HEK293 (cell line): Measurements from ENCODE around the gene TMEM179B.

ENCODE experiments used
- KLF1 ChIP-seq: fragments of 450-650 bp; formaldehyde crosslinking; IDR thresholded peaks from 2 replicates; pipeline ENCODE4 v1.5.1; 2016; ENCODE audit warnings: missing biosample characterization, missing genetic modification characterization
- KLF7 ChIP-seq: fragments of 450-650 bp; formaldehyde crosslinking; IDR thresholded peaks from 2 replicates; pipeline ENCODE4 v1.5.1; 2016; ENCODE audit warnings: missing biosample characterization, missing genetic modification characterization, borderline replicate concordance
- MZF1 ChIP-seq: fragments of 450-650 bp; formaldehyde crosslinking; IDR thresholded peaks from 2 replicates; pipeline ENCODE4 v1.5.1; 2017; ENCODE audit warnings: missing biosample characterization, missing genetic modification characterization, borderline replicate concordance
- OSR2 ChIP-seq: fragments of 450-650 bp; formaldehyde crosslinking; IDR thresholded peaks from 2 replicates; pipeline ENCODE4 v1.5.1; 2016; ENCODE audit warnings: missing biosample characterization, missing genetic modification characterization
- PBX3 ChIP-seq: sonication (generic); formaldehyde crosslinking; IDR thresholded peaks from 2 replicates; pipeline ENCODE4 v1.8.1; 2022; ENCODE audit warnings: mild to moderate bottlenecking, moderate library complexity, missing genetic modification reagents
- TSHZ1 ChIP-seq: fragments of 450-650 bp; formaldehyde crosslinking; IDR thresholded peaks from 2 replicates; pipeline ENCODE4 v1.5.1; 2016; ENCODE audit warnings: missing biosample characterization, missing genetic modification characterization, borderline replicate concordance
- ZNF10 ChIP-seq: fragments of 450-650 bp; formaldehyde crosslinking; IDR thresholded peaks from 2 replicates; pipeline ENCODE4 v1.5.1; 2017; ENCODE audit warnings: missing biosample characterization, missing genetic modification characterization
- ZNF16 ChIP-seq: fragments of 450-650 bp; formaldehyde crosslinking; IDR thresholded peaks from 2 replicates; pipeline ENCODE4 v1.5.1; 2016; ENCODE audit warnings: low read depth, missing biosample characterization, missing genetic modification characterization
- ZNF169 ChIP-seq: fragments of 450-650 bp; formaldehyde crosslinking; IDR thresholded peaks from 2 replicates; pipeline ENCODE4 v1.5.1; 2016; ENCODE audit warnings: missing biosample characterization, missing genetic modification characterization
- ZNF24 ChIP-seq: fragments of 450-650 bp; formaldehyde crosslinking; IDR thresholded peaks from 2 replicates; pipeline ENCODE4 v1.5.1; 2016; ENCODE audit warnings: missing biosample characterization, missing genetic modification characterization
- ZNF518A ChIP-seq: fragments of 450-650 bp; formaldehyde crosslinking; conservative IDR thresholded peaks from 2 replicates; pipeline ENCODE4 v1.5.1; 2016; ENCODE audit warnings: low read depth, missing biosample characterization, missing genetic modification characterization
- ZNF521 ChIP-seq: fragments of 450-650 bp; formaldehyde crosslinking; IDR thresholded peaks from 2 replicates; pipeline ENCODE4 v1.5.1; 2017; ENCODE audit warnings: missing biosample characterization, mild to moderate bottlenecking, missing genetic modification characterization
- ZNF544 ChIP-seq: fragments of 450-650 bp; formaldehyde crosslinking; IDR thresholded peaks from 2 replicates; pipeline ENCODE4 v1.5.0; 2017; ENCODE audit warnings: missing biosample characterization, missing genetic modification characterization
- ZNF549 ChIP-seq: fragments of 450-650 bp; IDR thresholded peaks from 2 replicates; pipeline ENCODE4 v1.5.1; 2018; ENCODE audit warnings: missing biosample characterization, missing genetic modification characterization, mild to moderate bottlenecking, inconsistent platforms, moderate library complexity
- ZSCAN23 ChIP-seq: fragments of 450-650 bp; formaldehyde crosslinking; IDR thresholded peaks from 2 replicates; pipeline ENCODE4 v1.5.1; 2016; ENCODE audit warnings: missing biosample characterization, missing genetic modification characterization
- TF ChIP-seq, protein P1 (sequence below): fragments of 450-650 bp; formaldehyde crosslinking; IDR thresholded peaks from 2 replicates; pipeline ENCODE4 v1.5.1; 2016; ENCODE audit warnings: missing biosample characterization, missing genetic modification characterization

TMEM179B gene

DNA sequence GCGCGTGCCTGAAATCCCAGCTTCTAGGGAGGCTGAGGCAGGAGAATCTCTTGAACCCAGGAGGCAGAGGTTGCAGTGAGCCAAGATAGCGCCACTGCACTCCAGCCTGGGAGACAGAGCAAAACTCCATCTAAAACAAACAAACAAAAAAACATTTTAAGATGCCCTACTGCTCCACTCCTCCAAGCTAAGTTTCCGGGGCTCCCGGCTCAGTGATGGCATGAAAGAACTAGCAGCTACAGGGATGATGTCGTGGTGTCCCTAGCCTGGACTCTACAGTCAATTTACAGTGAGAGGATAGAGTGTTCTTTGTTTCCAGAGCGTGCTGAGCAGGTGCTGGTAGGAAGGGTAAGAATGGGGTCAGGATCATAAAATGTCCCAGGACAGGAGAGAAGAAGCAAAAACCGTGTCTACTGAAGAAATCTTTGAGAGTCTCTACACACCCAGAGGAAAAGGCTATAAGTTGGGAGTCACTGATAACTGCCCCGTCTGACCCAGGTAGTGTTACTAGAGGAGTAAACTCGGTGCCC, 32.1 kb upstream of the TMEM179B start (continued):
- no peak for TF ChIP-seq ZNF518A (tag by site-specific recombination)
- TF ChIP-seq PBX3 (CRISPR knock-in tag): no peak
- TF ChIP-seq OSR2 (tag by site-specific recombination): no peak
- TF ChIP-seq, protein P1, sequence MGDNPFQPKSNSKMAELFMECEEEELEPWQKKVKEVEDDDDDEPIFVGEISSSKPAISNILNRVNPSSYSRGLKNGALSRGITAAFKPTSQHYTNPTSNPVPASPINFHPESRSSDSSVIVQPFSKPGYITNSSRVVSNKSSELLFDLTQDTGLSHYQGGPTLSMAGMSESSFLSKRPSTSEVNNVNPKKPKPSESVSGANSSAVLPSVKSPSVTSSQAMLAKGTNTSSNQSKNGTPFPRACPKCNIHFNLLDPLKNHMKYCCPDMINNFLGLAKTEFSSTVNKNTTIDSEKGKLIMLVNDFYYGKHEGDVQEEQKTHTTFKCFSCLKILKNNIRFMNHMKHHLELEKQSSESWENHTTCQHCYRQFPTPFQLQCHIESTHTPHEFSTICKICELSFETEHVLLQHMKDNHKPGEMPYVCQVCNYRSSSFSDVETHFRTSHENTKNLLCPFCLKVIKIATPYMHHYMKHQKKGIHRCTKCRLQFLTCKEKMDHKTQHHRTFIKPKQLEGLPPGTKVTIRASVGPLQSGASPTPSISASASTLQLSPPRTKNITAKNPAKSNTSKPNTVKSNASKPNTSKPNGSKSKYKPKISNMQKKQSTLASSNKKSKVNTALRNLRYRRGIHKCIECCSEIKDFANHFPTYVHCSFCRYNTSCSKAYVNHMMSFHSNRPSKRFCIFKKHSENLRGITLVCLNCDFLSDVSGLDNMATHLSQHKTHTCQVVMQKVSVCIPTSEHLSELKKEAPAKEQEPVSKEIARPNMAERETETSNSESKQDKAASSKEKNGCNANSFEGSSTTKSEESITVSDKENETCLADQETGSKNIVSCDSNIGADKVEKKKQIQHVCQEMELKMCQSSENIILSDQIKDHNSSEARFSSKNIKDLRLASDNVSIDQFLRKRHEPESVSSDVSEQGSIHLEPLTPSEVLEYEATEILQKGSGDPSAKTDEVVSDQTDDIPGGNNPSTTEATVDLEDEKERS (tag by site-specific recombination): no peak
- TF ChIP-seq MZF1 (tag by site-specific recombination): no peak
- TF ChIP-seq TSHZ1: no peak
- TF ChIP-seq ZSCAN23 (tag by site-specific recombination): no peak
- TF ChIP-seq ZNF16 (tag by site-specific recombination): no peak
- TF ChIP-seq KLF7 (tag by site-specific recombination): no peak
- no peak for TF ChIP-seq ZNF10
- TF ChIP-seq ZNF24: no peak
- TF ChIP-seq ZNF521: no peak
- TF ChIP-seq ZNF549 (tag by site-specific recombination): no peak
- TF ChIP-seq KLF1 (tag by site-specific recombination): no peak
- TF ChIP-seq ZNF169 (tag by site-specific recombination): no peak
- no peak for TF ChIP-seq ZNF544
